Gastrocnemius medialis (tissue), 4 donors: Measurements from ENCODE around the gene TBC1D25. TPM values are rescaled to one million over a fixed set of nuclear protein-coding genes. Genes with fewer than 3 reads are reported as not detected.

ENCODE experiments used
- ATAC-seq, 2 donors: fragments of 150-250 bp; one replicate each; pipeline ENCODE4 v1.9.1; 2016
- DNase-seq, 2 donors: peaks; one replicate each; pipeline ENCODE4 v3.0.0-alpha.2; 2019
- H3K27ac ChIP-seq, 4 donors: fragments of 200-600 bp; sonication (generic); 1 replicate in 1 of 4; 2 replicates in 3 of 4; pipeline ENCODE4 v1.5.1; 2016 to 2018; ENCODE audit warnings: mild to moderate bottlenecking in 2 of 4, moderate library complexity in 1 of 4
- H3K27me3 ChIP-seq, 3 donors: fragments of 200-600 bp; sonication (generic) in 2 of 3; 1 replicate in 1 of 3; 2 replicates in 2 of 3; pipeline versions ENCODE4 v1.5.1 to v1.6.0; 2016 to 2019; ENCODE audit warnings: mild to moderate bottlenecking in 1 of 3, moderate library complexity in 1 of 3
- H3K36me3 ChIP-seq, 2 donors: fragments of 200-600 bp; sonication (generic) in 1 of 2; one replicate each; pipeline ENCODE4 v1.5.1; 2017 to 2018
- H3K4me1 ChIP-seq, 2 donors: fragments of 200-600 bp; sonication (generic) in 1 of 2; one replicate each; pipeline ENCODE4 v1.5.1; 2016 to 2017; ENCODE audit warnings: mild to moderate bottlenecking in 2 of 2
- H3K4me3 ChIP-seq, 4 donors: fragments of 200-600 bp; sonication (generic) in 3 of 4; 1 replicate in 1 of 4; 2 replicates in 3 of 4; pipeline ENCODE4 v1.5.1; 2016 to 2019; ENCODE audit warnings: mild to moderate bottlenecking in 2 of 4
- H3K9me3 ChIP-seq, 3 donors: fragments of 200-600 bp; sonication (generic) in 2 of 3; 1 replicate in 1 of 3; 2 replicates in 2 of 3; pipeline ENCODE4 v1.5.1; 2016 to 2019
- CTCF ChIP-seq, 5 experiments: fragments of 450-650 bp in 3 of 5; fragments of 200-600 bp in 2 of 5; sonication (generic) in 2 of 5; IDR thresholded peaks in 4 of 5; conservative IDR thresholded peaks in 1 of 5; 1 replicate in 4 of 5; 2 replicates in 1 of 5; pipeline ENCODE4 v1.5.1; 2016 to 2019; ENCODE audit warnings: antibody characterized with exemption in 5 of 5, mild to moderate bottlenecking in 3 of 5, moderate library complexity in 3 of 5
- POLR2A ChIP-seq, 2 donors: fragments of 450-650 bp; IDR thresholded peaks; one replicate each; pipeline ENCODE4 v1.6.1; 2017; ENCODE audit warnings: antibody characterized with exemption in 2 of 2, mild to moderate bottlenecking in 2 of 2, moderate library complexity in 2 of 2
- in situ Hi-C, 4 donors: fragments of 200-750 bp; cut with MboI; loops; one replicate each; pipeline versions ENCODE4 v1.15.0 to v1.8.0; 2017; ENCODE audit warnings: low sequenced_read_pairs in 4 of 4
- intact Hi-C: fragments of 100-400 bp; cut with DNase I; formaldehyde crosslinking; loops from one replicate; pipeline ENCODE4 v1.15.1; 2023; ENCODE audit warnings: low total_unique reads
- total RNA-seq, 4 donors: library from RNA; depleted of rRNA; stranded (reverse); fragments of >200 nt; gene quantifications; one replicate each; pipeline versions ENCODE4 v1.1.0 to v1.2.3, GENCODE V29; 2016

The TBC1D25 gene
- total RNA-seq, 4 donors from 2014 or later: 10.3 to 14.8 (median 11.9) TPM

GRCh38 chrX:48498374-48498809 is 41.1 kb upstream of the TBC1D25 start:
- no peak overlapping the region for H3K27ac ChIP-seq
- H3K9me3 ChIP-seq: no peaks in the 10 kb centered on the region
- TF ChIP-seq CTCF (IDR thresholded peaks at IDR 0.05 in 4 of 5, conservative IDR thresholded peaks at IDR 0.05 in 1 of 5) (no peak), POLR2A (IDR thresholded peaks at IDR 0.05) (no peak)
- H3K36me3 ChIP-seq: no peaks in the 10 kb centered on the region
- no peaks in the 10 kb centered on the region for H3K4me1 ChIP-seq
- DNase-seq (no peak), ATAC-seq (no peak)
- in situ Hi-C loops (loop anchor here in 1 of 4 donors (25.0 kb wide), 1 partner anchor 411 kb away; no protein-coding TSS in a partner anchor), intact Hi-C loops (no loop called here)
- no peak overlapping the region for H3K4me3 ChIP-seq
- H3K27me3 ChIP-seq: no peaks in the 10 kb centered on the region

GRCh38 chrX:48504261-48504660 is 35.3 kb upstream of the TBC1D25 start:
- Histone ChIP-seq H3K4me1 (no peaks in the 10 kb centered on the region), H3K9me3 (no peaks in the 10 kb centered on the region)
- intact Hi-C loops: no loop called here

GRCh38 chrX:48505481-48505880 is 34.0 kb upstream of the TBC1D25 start:
- Histone ChIP-seq H3K36me3 (no peaks in the 10 kb centered on the region), H3K4me1 (no peaks in the 10 kb centered on the region), H3K27me3 (no peaks in the 10 kb centered on the region), H3K27ac (no peak overlapping the region), H3K4me3 (no peak overlapping the region), H3K9me3 (no peaks in the 10 kb centered on the region)
- no peak for TF ChIP-seq POLR2A (IDR thresholded peaks at IDR 0.05)
- TF ChIP-seq CTCF (IDR thresholded peaks at IDR 0.05 in 4 of 5, conservative IDR thresholded peaks at IDR 0.05 in 1 of 5): no peak
- ATAC-seq: no peak
- intact Hi-C loops (no loop called here), in situ Hi-C loops (no loop called here)
- DNase-seq: no peak

More at GRCh38 chrX:48504261-48504660, 35.3 kb upstream of the TBC1D25 start:
- H3K27me3 ChIP-seq: no peaks in the 10 kb centered on the region
- TF ChIP-seq CTCF (IDR thresholded peaks at IDR 0.05 in 4 of 5, conservative IDR thresholded peaks at IDR 0.05 in 1 of 5) (no peak), POLR2A (IDR thresholded peaks at IDR 0.05) (no peak)
- DNase-seq (no peak), ATAC-seq (no peak)
- in situ Hi-C loops: no loop called here
- no peak overlapping the region for H3K27ac ChIP-seq
- H3K36me3 ChIP-seq: no peaks in the 10 kb centered on the region
- H3K4me3 ChIP-seq: no peak overlapping the region

GRCh38 chrX:48507246-48507645 is 32.3 kb upstream of the TBC1D25 start:
- in situ Hi-C loops: no loop called here
- Histone ChIP-seq H3K4me1 (no peaks in the 10 kb centered on the region), H3K4me3 (no peak overlapping the region), H3K27me3 (no peaks in the 10 kb centered on the region), H3K9me3 (no peaks in the 10 kb centered on the region), H3K36me3 (no peaks in the 10 kb centered on the region), H3K27ac (no peak overlapping the region)
- DNase-seq (no peak), ATAC-seq (no peak)
- TF ChIP-seq CTCF (IDR thresholded peaks at IDR 0.05 in 4 of 5, conservative IDR thresholded peaks at IDR 0.05 in 1 of 5): no peak
- TF ChIP-seq POLR2A (IDR thresholded peaks at IDR 0.05): no peak
- intact Hi-C loops: no loop called here
